IPS-20b (cell line): ENCODE measurements around the gene IFNA14.
"Not testable (repeated sequence)": the region's sequence is repeated elsewhere in the genome, so short reads cannot be mapped to it uniquely, and the experiment has no call there.

Experiments used
- H3K27ac ChIP-seq: one replicate; pipeline ENCODE4 v1.5.1; 2013; ENCODE audit warnings: low read length
- H3K27me3 ChIP-seq: 2 replicates; pipeline ENCODE4 v1.6.1; 2013; ENCODE audit warnings: mild to moderate bottlenecking, low read length, inconsistent platforms; ENCODE audit not compliant: insufficient read depth
- H3K36me3 ChIP-seq: 2 replicates; pipeline ENCODE4 v1.6.1; 2013; ENCODE audit warnings: low read depth, mild to moderate bottlenecking, inconsistent platforms, low read length, moderate library complexity; ENCODE audit not compliant: insufficient read depth
- H3K4me1 ChIP-seq: 2 replicates; pipeline ENCODE4 v1.6.1; 2013; ENCODE audit warnings: mild to moderate bottlenecking, control low read depth, inconsistent platforms, low read length, moderate library complexity; ENCODE audit not compliant: insufficient read depth
- H3K4me3 ChIP-seq: 2 replicates; pipeline ENCODE4 v1.5.1; 2013; ENCODE audit warnings: mild to moderate bottlenecking, low read length, inconsistent platforms
- H3K9ac ChIP-seq: 2 replicates; pipeline ENCODE4 v1.6.1; 2013; ENCODE audit warnings: low read depth, mild to moderate bottlenecking, inconsistent platforms, low read length, moderate library complexity
- H3K9me3 ChIP-seq: 2 replicates; pipeline ENCODE4 v1.6.1; 2013; ENCODE audit warnings: mild to moderate bottlenecking, low read depth, low read length, inconsistent platforms; ENCODE audit not compliant: insufficient read depth

Gene IFNA14

GRCh38 chr9:21212160-21212559 is 27.6 kb downstream of the IFNA14 start:
- H3K9me3 ChIP-seq, H3K36me3 ChIP-seq, H3K9ac ChIP-seq, H3K4me1 ChIP-seq, H3K27me3 ChIP-seq, H3K27ac ChIP-seq, H3K4me3 ChIP-seq: not testable (repeated sequence)

- H3K4me1 ChIP-seq, H3K4me3 ChIP-seq, H3K27ac ChIP-seq, H3K9me3 ChIP-seq, H3K9ac ChIP-seq, H3K27me3 ChIP-seq, H3K36me3 ChIP-seq: not testable (repeated sequence)
Measured at GRCh38 chr9:21210782-21211181, 29.0 kb downstream of the IFNA14 start.

GRCh38 chr9:21210311-21210710 is 29.5 kb downstream of the IFNA14 start:
- no peaks in the 10 kb centered on the region for H3K36me3 ChIP-seq
- no peaks in the 10 kb centered on the region for H3K27me3 ChIP-seq
- no peak overlapping the region for H3K27ac ChIP-seq
- no peak overlapping the region for H3K4me3 ChIP-seq
- H3K9me3 ChIP-seq: no peaks in the 10 kb centered on the region
- H3K9ac ChIP-seq: no peak overlapping the region
- no peaks in the 10 kb centered on the region for H3K4me1 ChIP-seq

- H3K36me3 ChIP-seq, H3K4me1 ChIP-seq, H3K27ac ChIP-seq: not testable (repeated sequence)
Measured at GRCh38 chr9:21207043-21207442, 32.8 kb downstream of the IFNA14 start, which contains the start of gene IFNA10. Gene IFNA10, minus strand, starts transcription at chr9:21207143. Its CDS starts 46 bp downstream, at chr9:21207097.

GRCh38 chr9:21205204-21205603 is 34.6 kb downstream of the IFNA14 start:
- no peak overlapping the region for H3K9ac ChIP-seq
- no peaks in the 10 kb centered on the region for H3K36me3 ChIP-seq
- no peaks in the 10 kb centered on the region for H3K27me3 ChIP-seq
- H3K4me1 ChIP-seq: no peaks in the 10 kb centered on the region
- H3K9me3 ChIP-seq: no peaks in the 10 kb centered on the region
- H3K4me3 ChIP-seq: no peak overlapping the region
- H3K27ac ChIP-seq: no peak overlapping the region

More at GRCh38 chr9:21207043-21207442, 32.8 kb downstream of the IFNA14 start, which contains the start of gene IFNA10:
- H3K27me3 ChIP-seq, H3K9me3 ChIP-seq, H3K4me3 ChIP-seq, H3K9ac ChIP-seq: not testable (repeated sequence)

- H3K9me3 ChIP-seq: not testable (repeated sequence)
Measured at GRCh38 chr9:21202105-21202504, 37.7 kb downstream of the IFNA14 start, which contains the start of gene IFNA7. Gene IFNA7, minus strand, starts transcription at chr9:21202205. Its CDS starts 40 bp downstream, at chr9:21202165.

GRCh38 chr9:21194867-21195776 is 44.7 kb downstream of the IFNA14 start:
- not testable (repeated sequence) for H3K4me1 ChIP-seq, H3K36me3 ChIP-seq, H3K4me3 ChIP-seq, H3K9me3 ChIP-seq, H3K27me3 ChIP-seq, H3K27ac ChIP-seq, H3K9ac ChIP-seq

More at GRCh38 chr9:21202105-21202504, 37.7 kb downstream of the IFNA14 start, which contains the start of gene IFNA7:
- not testable (repeated sequence) for H3K36me3 ChIP-seq, H3K27me3 ChIP-seq, H3K4me1 ChIP-seq, H3K27ac ChIP-seq, H3K9ac ChIP-seq, H3K4me3 ChIP-seq
